Immature natural killer cell (primary cell): ENCODE results near the gene LAMC2. TPM values are rescaled to one million over a fixed set of nuclear protein-coding genes. Genes with fewer than 3 reads are reported as not detected.
"Not testable (repeated sequence)": the region's sequence is repeated elsewhere in the genome, so short reads cannot be mapped to it uniquely, and the experiment has no call there.

ENCODE experiments used
- DNase-seq, 3 donors: peaks; one replicate each; pipeline ENCODE4 v3.0.0; 2022; ENCODE audit warnings: mixed read lengths in 1 of 3
- H3K27ac Mint-ChIP-seq, 6 donors: one replicate each; pipeline ENCODE4 v1.8.0; 2020; ENCODE audit warnings: mixed read lengths in 6 of 6, mild to moderate bottlenecking in 5 of 6, inconsistent platforms in 4 of 6, moderate library complexity in 3 of 6
- H3K27me3 Mint-ChIP-seq, 3 donors: one replicate each; pipeline ENCODE4 v1.8.0; 2020 to 2021; ENCODE audit warnings: low read depth in 3 of 3, mild to moderate bottlenecking in 3 of 3, mixed read lengths in 3 of 3, moderate library complexity in 3 of 3, inconsistent platforms in 1 of 3
- H3K36me3 Mint-ChIP-seq, 3 donors: one replicate each; pipeline ENCODE4 v1.8.0; 2020; ENCODE audit warnings: mixed read lengths in 3 of 3, inconsistent platforms in 2 of 3, mild to moderate bottlenecking in 2 of 3
- H3K4me1 Mint-ChIP-seq, 2 donors: one replicate each; pipeline ENCODE4 v1.8.0; 2020; ENCODE audit warnings: inconsistent platforms in 2 of 2, mild to moderate bottlenecking in 2 of 2, mixed read lengths in 2 of 2, moderate library complexity in 1 of 2
- H3K4me3 Mint-ChIP-seq, 5 donors: one replicate each; pipeline ENCODE4 v1.8.0; 2020; ENCODE audit warnings: mild to moderate bottlenecking in 5 of 5, mixed read lengths in 5 of 5, inconsistent platforms in 3 of 5, moderate library complexity in 3 of 5
- H3K9me3 Mint-ChIP-seq, 6 donors: one replicate each; pipeline ENCODE4 v1.8.0; 2020; ENCODE audit warnings: mild to moderate bottlenecking in 6 of 6, mixed read lengths in 6 of 6, inconsistent platforms in 4 of 6, moderate library complexity in 3 of 6
- polyA plus RNA-seq, 3 donors: library from polyadenylated mRNA; unstranded; fragments of 300-500 nt; fragmentation: Illumina TruSeq; gene quantifications; one replicate each; pipeline ENCODE4 v1.2.3, GENCODE V29; 2021

LAMC2 gene
- polyA plus RNA-seq, 3 donors from 2014 or later = not detected

DNA sequence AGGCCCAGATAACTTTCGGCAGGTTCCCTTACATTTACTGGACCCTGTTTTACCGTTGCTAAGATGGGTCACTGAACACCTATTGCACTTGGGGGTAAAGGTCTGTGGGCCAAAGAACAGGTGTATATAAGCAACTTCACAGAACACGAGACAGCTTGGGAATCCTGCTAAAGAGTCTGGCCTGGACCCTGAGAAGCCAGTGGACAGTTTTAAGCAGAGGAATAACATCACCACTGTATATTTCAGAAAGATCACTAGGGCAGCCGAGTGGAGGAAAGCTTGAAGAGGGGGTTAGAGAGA, 54.4 kb downstream of the LAMC2 start:
- Mint-ChIP-seq H3K9me3 (peaks cover 0 to 4% (median 0%) of the 10 kb centered on the region in 6 donors), H3K4me1 (no peaks in the 10 kb centered on the region), H3K4me3 (no peak overlapping the region), H3K36me3 (no peaks in the 10 kb centered on the region), H3K27me3 (peaks cover 2 to 6% (median 6%) of the 10 kb centered on the region in 3 donors), H3K27ac (no peak overlapping the region)
- DNase-seq = no peak

DNA sequence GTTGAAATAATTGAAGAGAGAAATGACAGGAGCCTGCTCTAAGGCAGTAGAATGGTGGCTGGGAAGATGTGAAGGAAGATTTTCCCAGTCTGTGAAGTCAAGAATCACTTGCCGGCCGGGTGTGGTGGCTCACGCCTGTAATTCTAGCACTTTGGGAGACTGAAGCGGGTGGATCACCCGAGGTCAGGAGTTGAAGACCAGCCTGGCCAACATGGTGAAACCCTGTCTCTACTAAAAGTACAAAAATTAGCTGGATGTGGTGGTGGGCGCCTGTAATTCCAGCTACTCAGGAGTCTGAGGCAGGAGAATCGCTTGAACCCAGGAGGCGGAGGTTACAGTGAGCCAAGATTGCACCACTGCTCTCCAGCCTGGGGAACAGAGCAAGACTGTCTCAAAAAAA, 54.8 kb downstream of the LAMC2 start:
- not testable (repeated sequence) for H3K4me3 Mint-ChIP-seq, H3K9me3 Mint-ChIP-seq, H3K4me1 Mint-ChIP-seq, DNase-seq, H3K27me3 Mint-ChIP-seq, H3K36me3 Mint-ChIP-seq, H3K27ac Mint-ChIP-seq

DNA sequence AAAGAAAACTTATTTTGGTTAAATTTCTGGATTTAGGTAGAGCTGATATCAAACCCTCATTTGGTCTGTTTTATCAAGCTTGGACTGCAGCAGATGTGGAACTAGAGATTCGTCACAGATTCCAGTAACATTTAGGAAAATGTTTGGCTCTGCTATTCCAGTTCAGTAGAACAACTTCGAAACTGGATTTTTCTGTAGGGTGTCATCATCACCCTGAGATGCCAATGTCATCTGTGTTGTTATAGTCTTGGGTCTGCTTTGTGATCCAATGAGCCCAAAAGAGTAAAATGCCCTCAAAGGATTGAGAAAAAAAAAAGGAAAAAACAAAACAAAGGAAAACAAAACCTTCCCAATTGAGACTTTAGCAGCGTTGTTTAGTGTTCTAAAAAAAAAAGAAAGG, 55.4 kb downstream of the LAMC2 start:
- Mint-ChIP-seq H3K36me3 (no peaks in the 10 kb centered on the region), H3K27me3 (peaks cover 5 to 6% (median 6%) of the 10 kb centered on the region in 3 donors), H3K4me3 (no peak overlapping the region), H3K4me1 (no peaks in the 10 kb centered on the region), H3K27ac (no peak overlapping the region), H3K9me3 (peaks cover 0 to 6% (median 0%) of the 10 kb centered on the region in 6 donors)
- DNase-seq = no peak

DNA sequence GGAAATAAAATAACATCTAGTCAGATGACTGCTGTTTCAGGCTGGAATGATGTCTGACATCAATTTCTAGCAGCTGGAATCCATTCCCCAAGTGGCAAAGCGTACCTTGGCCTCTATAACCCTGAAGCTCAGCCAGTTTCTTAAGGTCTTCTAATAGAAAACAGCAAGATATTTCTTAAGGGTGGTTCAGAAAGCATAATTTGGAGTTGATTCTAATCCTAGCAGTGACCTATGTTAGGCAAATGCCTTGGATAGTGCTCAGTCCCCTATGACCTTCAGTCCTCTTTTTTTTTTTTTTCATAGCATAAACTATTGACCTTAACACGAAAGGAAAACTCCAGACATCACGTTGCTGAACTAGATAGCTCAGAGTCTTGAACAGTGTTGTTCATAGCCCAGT, 56.5 kb downstream of the LAMC2 start:
- Mint-ChIP-seq H3K4me3 (no peak overlapping the region), H3K36me3 (no peaks in the 10 kb centered on the region), H3K9me3 (peaks cover 0 to 6% (median 0%) of the 10 kb centered on the region in 6 donors), H3K27me3 (peaks cover 5 to 6% (median 5%) of the 10 kb centered on the region in 3 donors), H3K27ac (no peak overlapping the region), H3K4me1 (no peaks in the 10 kb centered on the region)
- DNase-seq = no peak

DNA sequence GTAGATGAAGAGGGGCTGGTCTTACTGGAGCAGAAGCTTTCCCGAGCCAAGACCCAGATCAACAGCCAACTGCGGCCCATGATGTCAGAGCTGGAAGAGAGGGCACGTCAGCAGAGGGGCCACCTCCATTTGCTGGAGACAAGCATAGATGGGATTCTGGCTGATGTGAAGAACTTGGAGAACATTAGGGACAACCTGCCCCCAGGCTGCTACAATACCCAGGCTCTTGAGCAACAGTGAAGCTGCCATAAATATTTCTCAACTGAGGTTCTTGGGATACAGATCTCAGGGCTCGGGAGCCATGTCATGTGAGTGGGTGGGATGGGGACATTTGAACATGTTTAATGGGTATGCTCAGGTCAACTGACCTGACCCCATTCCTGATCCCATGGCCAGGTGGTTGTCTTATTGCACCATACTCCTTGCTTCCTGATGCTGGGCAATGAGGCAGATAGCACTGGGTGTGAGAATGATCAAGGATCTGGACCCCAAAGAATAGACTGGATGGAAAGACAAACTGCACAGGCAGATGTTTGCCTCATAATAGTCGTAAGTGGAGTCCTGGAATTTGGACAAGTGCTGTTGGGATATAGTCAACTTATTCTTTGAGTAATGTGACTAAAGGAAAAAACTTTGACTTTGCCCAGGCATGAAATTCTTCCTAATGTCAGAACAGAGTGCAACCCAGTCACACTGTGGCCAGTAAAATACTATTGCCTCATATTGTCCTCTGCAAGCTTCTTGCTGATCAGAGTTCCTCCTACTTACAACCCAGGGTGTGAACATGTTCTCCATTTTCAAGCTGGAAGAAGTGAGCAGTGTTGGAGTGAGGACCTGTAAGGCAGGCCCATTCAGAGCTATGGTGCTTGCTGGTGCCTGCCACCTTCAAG, 57.3 kb downstream of the LAMC2 start:
- Mint-ChIP-seq H3K27me3 (peaks cover 5 to 6% (median 5%) of the 10 kb centered on the region in 3 donors), H3K27ac (no peak overlapping the region), H3K9me3 (peaks cover 0 to 6% (median 0%) of the 10 kb centered on the region in 6 donors), H3K36me3 (no peaks in the 10 kb centered on the region), H3K4me1 (no peaks in the 10 kb centered on the region), H3K4me3 (no peak overlapping the region)
- DNase-seq = no peak

GRCh38 chr1:183244466-183244865, 58.4 kb downstream of the LAMC2 start:
- DNase-seq = no peak
- Mint-ChIP-seq H3K4me1 (no peaks in the 10 kb centered on the region), H3K36me3 (no peaks in the 10 kb centered on the region), H3K9me3 (peaks cover 0 to 6% (median 0%) of the 10 kb centered on the region in 6 donors), H3K4me3 (no peak overlapping the region), H3K27me3 (peaks cover 3 to 7% (median 5%) of the 10 kb centered on the region in 3 donors), H3K27ac (no peak overlapping the region)

GRCh38 chr1:183245357-183245756, 59.3 kb downstream of the LAMC2 start:
- Mint-ChIP-seq H3K27me3 (peaks cover 2 to 7% (median 3%) of the 10 kb centered on the region in 3 donors), H3K36me3 (no peaks in the 10 kb centered on the region), H3K9me3 (peaks cover 0 to 6% (median 0%) of the 10 kb centered on the region in 6 donors), H3K4me3 (no peak overlapping the region), H3K27ac (no peak overlapping the region), H3K4me1 (no peaks in the 10 kb centered on the region)
- DNase-seq = no peak

GRCh38 chr1:183246436-183246835, 60.4 kb downstream of the LAMC2 start:
- Mint-ChIP-seq H3K4me1 (no peaks in the 10 kb centered on the region), H3K4me3 (no peak overlapping the region), H3K36me3 (no peaks in the 10 kb centered on the region), H3K27me3 (peaks cover 2 to 7% (median 3%) of the 10 kb centered on the region in 3 donors), H3K9me3 (peaks cover 0 to 6% (median 0%) of the 10 kb centered on the region in 6 donors), H3K27ac (no peak overlapping the region)
- no peak for DNase-seq

DNA sequence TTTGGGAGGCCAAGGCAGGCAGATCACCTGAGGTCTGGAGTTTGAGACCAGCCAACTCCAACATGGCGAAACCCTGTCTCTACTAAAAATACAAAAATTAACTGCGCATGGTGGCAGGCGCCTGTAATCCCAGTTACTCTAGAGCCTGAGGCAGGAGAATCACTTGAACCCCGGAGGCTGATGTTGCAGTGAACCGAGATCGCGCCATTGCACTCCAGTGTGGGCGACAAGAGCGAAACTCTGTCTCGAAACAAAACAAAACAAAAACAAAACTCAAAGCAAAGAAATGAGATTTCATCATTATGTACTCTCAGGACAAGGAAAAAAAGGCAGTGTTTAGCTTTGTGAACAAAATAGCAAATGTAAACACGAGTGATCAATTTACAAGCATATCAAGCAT, 61.0 kb downstream of the LAMC2 start:
- Mint-ChIP-seq H3K9me3 (peaks cover 0 to 8% (median 0%) of the 10 kb centered on the region in 6 donors), H3K27ac (no peak overlapping the region), H3K4me1 (no peaks in the 10 kb centered on the region), H3K27me3 (peaks cover 2 to 7% (median 5%) of the 10 kb centered on the region in 3 donors), H3K36me3 (no peaks in the 10 kb centered on the region), H3K4me3 (no peak overlapping the region)
- DNase-seq = no peak

DNA sequence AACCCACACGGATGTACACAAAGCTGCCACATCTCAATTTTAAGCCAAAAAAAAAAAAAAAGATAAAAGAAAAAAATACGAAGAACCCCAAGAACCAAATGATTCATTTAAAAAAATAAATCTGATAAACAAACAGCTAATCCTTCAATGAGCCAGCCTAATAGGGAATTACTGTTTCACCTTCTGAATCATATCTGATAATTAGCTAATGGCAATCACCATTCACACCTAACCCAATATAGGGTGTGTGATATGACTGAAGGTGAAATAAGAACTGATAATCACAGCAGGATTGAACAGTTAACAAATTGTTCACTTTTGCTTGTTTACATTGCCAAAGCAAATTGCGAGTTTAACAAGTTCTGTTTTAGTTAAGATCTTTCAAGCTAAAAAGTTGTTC, 61.4 kb downstream of the LAMC2 start:
- Mint-ChIP-seq H3K27ac (no peak overlapping the region), H3K27me3 (peaks cover 2 to 7% (median 5%) of the 10 kb centered on the region in 3 donors), H3K4me3 (no peak overlapping the region), H3K9me3 (peaks cover 0 to 8% (median 0%) of the 10 kb centered on the region in 6 donors), H3K4me1 (no peaks in the 10 kb centered on the region), H3K36me3 (no peaks in the 10 kb centered on the region)
- DNase-seq = no peak

DNA sequence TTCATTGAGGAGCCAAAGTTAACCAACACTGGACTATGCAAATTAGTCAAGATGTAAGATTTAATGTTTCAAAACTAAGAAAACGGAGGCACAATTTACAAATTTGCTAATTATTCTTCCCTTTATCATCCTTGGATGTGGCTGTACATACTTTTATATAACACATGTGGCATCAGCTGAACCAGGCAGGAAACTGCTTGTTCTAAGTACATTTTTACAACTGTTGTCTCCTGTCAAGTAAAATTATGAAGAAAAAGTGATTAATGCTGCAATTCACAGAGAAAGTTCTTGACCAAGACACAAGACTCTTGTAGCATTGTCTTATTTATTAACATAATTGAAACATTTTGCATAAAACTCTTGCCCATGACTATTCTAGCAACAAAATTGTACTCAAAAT, 61.9 kb downstream of the LAMC2 start:
- Mint-ChIP-seq H3K27me3 (peaks cover 2 to 7% (median 5%) of the 10 kb centered on the region in 3 donors), H3K4me3 (no peak overlapping the region), H3K27ac (no peak overlapping the region), H3K36me3 (no peaks in the 10 kb centered on the region), H3K9me3 (peaks cover 0 to 8% (median 0%) of the 10 kb centered on the region in 6 donors), H3K4me1 (no peaks in the 10 kb centered on the region)
- no peak for DNase-seq

DNA sequence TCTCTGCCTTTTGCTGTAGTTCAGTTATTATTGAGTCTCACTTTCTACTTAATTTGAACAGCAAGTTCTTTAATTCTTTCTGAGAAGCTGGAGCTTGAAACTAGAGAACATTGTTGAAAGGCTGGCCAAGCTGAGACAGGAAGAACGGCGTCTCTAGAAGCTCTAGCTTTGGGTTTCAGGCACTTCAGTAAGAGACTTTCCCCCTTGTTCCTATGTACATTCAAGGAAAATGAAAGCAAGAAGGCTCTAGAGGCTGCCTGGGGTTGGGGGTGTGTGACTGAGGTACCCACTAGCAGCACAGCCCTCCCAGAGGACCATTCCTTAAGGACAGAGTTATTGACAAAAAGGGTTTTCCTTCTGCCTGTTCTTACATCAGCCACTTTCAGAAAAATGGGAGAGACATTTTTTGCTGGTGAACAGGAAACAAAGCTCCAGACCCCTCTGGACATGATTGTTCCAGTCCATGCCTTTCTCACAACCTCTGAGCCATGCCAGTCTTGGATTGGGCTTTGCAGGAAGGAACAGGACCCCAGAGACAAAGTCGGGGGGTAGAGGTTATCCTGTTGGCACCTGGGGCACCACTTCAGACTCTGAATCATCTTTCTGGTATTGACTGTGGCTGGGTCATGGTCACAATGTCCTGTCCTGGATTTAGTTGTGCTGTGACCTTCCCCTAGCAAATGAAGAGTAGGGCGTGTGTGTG, 63.1 kb downstream of the LAMC2 start:
- no peak for DNase-seq
- Mint-ChIP-seq H3K27ac (no peak overlapping the region), H3K36me3 (no peaks in the 10 kb centered on the region), H3K4me3 (no peak overlapping the region), H3K9me3 (peaks cover 0 to 7% (median 0%) of the 10 kb centered on the region in 6 donors), H3K4me1 (no peaks in the 10 kb centered on the region), H3K27me3 (peaks cover 2 to 5% (median 3%) of the 10 kb centered on the region in 3 donors)

- Mint-ChIP-seq H3K36me3 (no peaks in the 10 kb centered on the region), H3K4me3 (no peak overlapping the region), H3K27me3 (peaks cover 0 to 5% (median 3%) of the 10 kb centered on the region in 3 donors), H3K9me3 (peaks cover 0 to 6% (median 0%) of the 10 kb centered on the region in 6 donors), H3K27ac (no peak overlapping the region), H3K4me1 (no peaks in the 10 kb centered on the region)
- DNase-seq = no peak
Observed at GRCh38 chr1:183249941-183250452, 63.9 kb downstream of the LAMC2 start.
